ENCODE data around the gene CSF1.
"Not testable (repeated sequence)": the region's sequence is repeated elsewhere in the genome, so short reads cannot be mapped to it uniquely, and the experiment has no call there.

The CSF1 gene

DNA sequence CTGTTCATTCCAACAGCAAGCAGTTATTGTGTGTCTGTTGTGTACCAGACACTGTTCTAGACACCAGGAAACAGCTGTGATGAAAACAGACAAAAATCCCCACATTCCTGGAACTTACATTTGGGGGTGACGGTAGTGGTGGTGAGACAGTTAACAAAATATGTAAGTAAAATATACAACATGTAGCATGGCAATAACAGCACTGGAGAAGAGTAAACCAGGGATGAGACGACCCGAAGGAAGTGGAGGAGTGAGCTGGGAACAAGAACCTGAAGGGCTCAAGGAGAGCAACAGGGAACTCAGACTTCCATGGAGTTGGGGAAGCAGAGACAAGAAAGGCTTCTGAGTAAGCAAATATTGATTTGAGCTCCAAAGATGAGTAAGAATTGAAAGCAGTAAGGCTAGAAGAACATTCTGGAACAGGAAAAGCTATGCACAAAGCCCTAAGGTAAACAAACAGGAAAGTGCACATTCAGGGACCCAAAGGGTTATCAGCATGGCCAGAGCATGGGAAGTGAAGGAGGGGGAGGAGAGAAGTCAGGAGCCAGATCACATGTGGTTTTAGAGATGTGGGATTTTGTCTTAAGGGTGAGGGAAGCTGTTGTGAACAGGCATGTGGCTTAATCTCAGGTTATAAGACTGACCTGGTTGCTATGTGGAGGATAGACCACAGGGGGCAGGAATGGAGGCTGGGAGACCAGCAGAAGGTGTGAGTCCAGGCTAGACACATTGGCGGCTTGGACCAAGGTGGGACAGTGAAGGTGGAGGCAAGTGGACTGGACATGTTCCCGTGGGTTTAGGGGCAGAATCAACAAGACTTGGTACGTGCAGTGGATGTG is 7.3 kb downstream of the CSF1 start:
- DNase-seq (ENCODE audit: low read depth in 2 of 3, low spot score in 1 of 3), result no peak

GRCh38 chr1:109918671-109919070 is 8.0 kb downstream of the CSF1 start:
- no peak for DNase-seq (ENCODE audit: low read depth in 2 of 3, low spot score in 1 of 3)

DNA sequence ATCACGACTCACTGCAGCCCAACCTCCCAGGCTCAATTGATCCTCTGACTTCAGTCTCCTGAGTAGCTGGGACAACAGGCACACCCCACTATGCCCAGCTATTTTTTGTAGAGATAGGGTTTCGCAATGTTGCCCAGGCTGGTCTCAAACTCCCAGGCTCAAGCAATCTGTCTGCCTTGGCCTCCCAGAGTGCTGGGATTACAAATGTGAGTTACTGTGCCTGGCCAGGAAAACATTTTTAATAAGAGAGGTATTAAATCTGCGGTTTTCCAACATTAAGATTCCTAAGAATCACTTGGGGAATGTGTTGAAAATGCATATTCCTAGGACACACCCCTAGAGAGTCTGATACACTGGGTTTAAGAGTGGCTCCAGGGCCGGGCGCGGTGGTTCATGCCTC is 8.7 kb downstream of the CSF1 start:
- DNase-seq (ENCODE audit: low read depth in 2 of 3, low spot score in 1 of 3), result no peak

- not testable (repeated sequence) for DNase-seq (ENCODE audit: low read depth in 2 of 3, low spot score in 1 of 3)
Observed at GRCh38 chr1:109920391-109920790, 9.7 kb downstream of the CSF1 start.

- DNase-seq (ENCODE audit: low read depth in 2 of 3, low spot score in 1 of 3), result no peak
Observed at GRCh38 chr1:109922326-109922725, 11.7 kb downstream of the CSF1 start.

- no peak for DNase-seq (ENCODE audit: low read depth in 2 of 3, low spot score in 1 of 3)
Observed at GRCh38 chr1:109923131-109923945, 12.7 kb downstream of the CSF1 start.

DNA sequence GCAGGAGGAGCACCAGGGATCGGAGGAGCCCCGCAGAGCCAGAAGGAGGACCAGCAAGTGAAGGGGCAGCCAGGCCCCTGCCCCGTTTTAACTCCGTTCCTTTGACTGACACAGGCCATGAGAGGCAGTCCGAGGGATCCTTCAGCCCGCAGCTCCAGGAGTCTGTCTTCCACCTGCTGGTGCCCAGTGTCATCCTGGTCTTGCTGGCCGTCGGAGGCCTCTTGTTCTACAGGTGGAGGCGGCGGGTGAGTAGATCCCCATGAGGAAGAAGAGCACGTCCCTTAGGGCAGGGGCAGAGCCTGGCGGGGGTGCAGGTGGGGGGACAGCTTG is 13.3 kb downstream of the CSF1 start:
- DNase-seq (ENCODE audit: low read depth in 2 of 3, low spot score in 1 of 3), result no peak

GRCh38 chr1:109924316-109924715 is 13.7 kb downstream of the CSF1 start:
- no peak for DNase-seq (ENCODE audit: low read depth in 2 of 3, low spot score in 1 of 3)

- DNase-seq (ENCODE audit: low read depth in 2 of 3, low spot score in 1 of 3), result no peak
Observed at GRCh38 chr1:109925159-109925990, 14.7 kb downstream of the CSF1 start.

DNA sequence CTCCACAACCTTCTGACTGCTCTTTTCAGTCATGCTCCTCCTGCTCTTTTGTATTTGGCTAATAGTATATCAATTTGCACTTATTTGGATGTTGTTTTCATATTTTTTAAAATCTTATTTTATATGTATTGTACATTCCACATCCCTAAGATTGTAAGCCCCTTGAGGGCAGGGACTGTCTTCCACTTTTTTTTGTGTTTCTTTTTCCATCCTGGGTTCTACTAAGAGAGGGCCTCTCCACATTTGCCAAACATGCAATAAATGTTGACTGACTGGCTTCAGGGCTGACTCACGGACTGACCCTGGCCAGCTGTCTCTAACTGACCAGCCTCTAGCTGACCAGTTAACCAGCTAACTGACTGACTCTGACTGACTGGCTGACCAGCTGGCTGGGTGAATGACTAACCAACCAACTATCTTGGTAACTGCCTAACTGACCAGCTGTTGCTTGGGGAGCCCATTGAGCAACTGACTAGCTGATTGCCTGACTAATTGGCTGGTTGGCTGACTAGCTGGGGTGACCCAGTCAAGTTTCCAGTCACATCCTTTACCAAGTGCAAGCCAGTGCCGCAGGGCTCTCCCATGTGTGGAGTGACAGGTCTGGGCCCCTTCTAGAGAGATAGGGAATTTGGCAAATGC is 16.1 kb downstream of the CSF1 start:
- DNase-seq (ENCODE audit: low read depth in 2 of 3, low spot score in 1 of 3), result no peak

DNA sequence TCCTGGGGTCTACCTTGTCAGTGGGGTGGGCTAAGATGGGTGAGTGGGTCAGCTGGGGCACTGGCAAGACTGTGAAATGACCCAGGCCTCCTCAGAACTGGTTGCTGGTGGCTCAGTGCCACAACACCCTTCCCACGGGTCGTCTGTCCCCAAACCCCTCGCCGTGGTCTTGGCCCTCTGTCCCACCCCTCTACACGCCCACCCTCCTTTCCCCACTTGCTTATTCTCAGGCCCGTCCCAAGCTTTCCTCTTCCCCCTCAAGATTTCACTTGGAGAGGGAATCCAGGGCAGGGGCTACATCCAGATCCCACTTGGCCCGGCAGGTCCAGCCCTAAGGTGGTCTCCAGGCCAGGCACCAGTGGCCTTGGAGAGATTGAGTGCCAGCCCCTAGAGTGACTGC is 16.7 kb downstream of the CSF1 start:
- DNase-seq (ENCODE audit: low read depth in 2 of 3, low spot score in 1 of 3), result no peak

GRCh38 chr1:109927911-109928321 is 17.3 kb downstream of the CSF1 start:
- no peak for DNase-seq (ENCODE audit: low read depth in 2 of 3, low spot score in 1 of 3)

GRCh38 chr1:109928591-109929111 is 18.0 kb downstream of the CSF1 start:
- DNase-seq (ENCODE audit: low read depth in 2 of 3, low spot score in 1 of 3), result no peak

DNA sequence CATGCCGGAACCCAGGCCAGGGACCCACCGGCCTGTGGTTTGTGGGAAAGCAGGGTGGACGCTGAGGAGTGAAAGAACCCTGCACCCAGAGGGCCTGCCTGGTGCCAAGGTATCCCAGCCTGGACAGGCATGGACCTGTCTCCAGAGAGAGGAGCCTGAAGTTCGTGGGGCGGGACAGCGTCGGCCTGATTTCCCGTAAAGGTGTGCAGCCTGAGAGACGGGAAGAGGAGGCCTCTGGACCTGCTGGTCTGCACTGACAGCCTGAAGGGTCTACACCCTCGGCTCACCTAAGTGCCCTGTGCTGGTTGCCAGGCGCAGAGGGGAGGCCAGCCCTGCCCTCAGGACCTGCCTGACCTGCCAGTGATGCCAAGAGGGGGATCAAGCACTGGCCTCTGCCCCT is 18.5 kb downstream of the CSF1 start:
- no peak for DNase-seq (ENCODE audit: low read depth in 2 of 3, low spot score in 1 of 3)

DNA sequence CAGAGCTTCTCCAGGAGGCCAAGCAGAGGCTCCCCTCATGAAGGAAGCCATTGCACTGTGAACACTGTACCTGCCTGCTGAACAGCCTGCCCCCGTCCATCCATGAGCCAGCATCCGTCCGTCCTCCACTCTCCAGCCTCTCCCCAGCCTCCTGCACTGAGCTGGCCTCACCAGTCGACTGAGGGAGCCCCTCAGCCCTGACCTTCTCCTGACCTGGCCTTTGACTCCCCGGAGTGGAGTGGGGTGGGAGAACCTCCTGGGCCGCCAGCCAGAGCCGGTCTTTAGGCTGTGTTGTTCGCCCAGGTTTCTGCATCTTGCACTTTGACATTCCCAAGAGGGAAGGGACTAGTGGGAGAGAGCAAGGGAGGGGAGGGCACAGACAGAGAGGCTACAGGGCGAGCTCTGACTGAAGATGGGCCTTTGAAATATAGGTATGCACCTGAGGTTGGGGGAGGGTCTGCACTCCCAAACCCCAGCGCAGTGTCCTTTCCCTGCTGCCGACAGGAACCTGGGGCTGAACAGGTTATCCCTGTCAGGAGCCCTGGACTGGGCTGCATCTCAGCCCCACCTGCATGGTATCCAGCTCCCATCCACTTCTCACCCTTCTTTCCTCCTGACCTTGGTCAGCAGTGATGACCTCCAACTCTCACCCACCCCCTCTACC is 19.1 kb downstream of the CSF1 start:
- DNase-seq (ENCODE audit: low read depth in 2 of 3, low spot score in 1 of 3), result no peak

- DNase-seq (ENCODE audit: low read depth in 2 of 3, low spot score in 1 of 3), result no peak
Observed at GRCh38 chr1:109930252-109930993, 19.8 kb downstream of the CSF1 start.

DNA sequence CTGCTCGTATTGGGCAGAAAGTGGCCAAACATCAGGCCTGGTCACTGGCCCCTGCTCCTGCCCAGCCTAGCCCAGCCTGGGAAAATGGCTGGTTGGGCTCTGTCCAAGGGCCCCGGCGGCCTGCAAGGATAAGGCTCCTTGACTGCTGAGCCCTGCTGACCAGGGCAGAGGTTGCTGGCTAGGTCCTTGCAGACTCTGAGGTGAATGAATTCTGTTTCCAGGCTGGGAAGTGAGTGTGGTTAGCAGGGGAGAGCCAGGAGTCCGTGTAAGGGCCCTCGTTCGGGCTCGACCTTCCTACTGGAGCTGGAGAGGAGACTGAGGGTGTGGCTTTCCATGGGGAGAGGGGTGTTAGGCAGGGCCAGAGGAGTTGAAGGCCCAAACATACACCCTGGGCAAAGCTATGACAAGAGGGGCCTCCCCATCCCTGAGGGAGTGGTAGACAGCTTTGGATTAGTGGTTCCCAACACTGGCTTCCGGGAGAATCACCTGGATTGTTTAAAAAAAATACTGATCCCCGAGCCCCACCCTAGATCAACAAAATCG is 20.6 kb downstream of the CSF1 start:
- no peak for DNase-seq (ENCODE audit: low read depth in 2 of 3, low spot score in 1 of 3)

- DNase-seq (ENCODE audit: low read depth in 2 of 3, low spot score in 1 of 3), result no peak
Observed at GRCh38 chr1:109931911-109932636, 21.4 kb downstream of the CSF1 start.

- DNase-seq (ENCODE audit: low read depth in 2 of 3, low spot score in 1 of 3), result no peak
Observed at GRCh38 chr1:109932679-109933078, 22.0 kb downstream of the CSF1 start.
